ENCODE results near the gene TFPT.

TFPT gene

GRCh38 chr19:54121259-54121658 lies 5.8 kb upstream of the TFPT start:
- no peak for TF ChIP-seq CTCF (IDR thresholded peaks at IDR 0.05; ENCODE audit: insufficient read depth, low read depth, low read length, missing control alignments)
- DNase-seq (ENCODE audit: low read depth) = no peak
- no peak overlapping the region for H3K4me3 ChIP-seq (ENCODE audit: low read depth, low read length)

- H3K4me3 ChIP-seq (ENCODE audit: low read depth, low read length) = peak overlapping the region; percentile 76
- peak; percentile 72 for DNase-seq (ENCODE audit: low read depth)
- TF ChIP-seq CTCF (IDR thresholded peaks at IDR 0.05; ENCODE audit: insufficient read depth, low read depth, low read length, missing control alignments) = no peak
Observed at GRCh38 chr19:54114340-54115108, 933 bp downstream of the TFPT start.

- no peak overlapping the region for H3K4me3 ChIP-seq (ENCODE audit: low read depth, low read length)
- DNase-seq (ENCODE audit: low read depth) = no peak
- TF ChIP-seq CTCF (IDR thresholded peaks at IDR 0.05; ENCODE audit: insufficient read depth, low read depth, low read length, missing control alignments) = no peak
Observed at GRCh38 chr19:54109651-54110050, 5.8 kb downstream of the TFPT start.

DNA sequence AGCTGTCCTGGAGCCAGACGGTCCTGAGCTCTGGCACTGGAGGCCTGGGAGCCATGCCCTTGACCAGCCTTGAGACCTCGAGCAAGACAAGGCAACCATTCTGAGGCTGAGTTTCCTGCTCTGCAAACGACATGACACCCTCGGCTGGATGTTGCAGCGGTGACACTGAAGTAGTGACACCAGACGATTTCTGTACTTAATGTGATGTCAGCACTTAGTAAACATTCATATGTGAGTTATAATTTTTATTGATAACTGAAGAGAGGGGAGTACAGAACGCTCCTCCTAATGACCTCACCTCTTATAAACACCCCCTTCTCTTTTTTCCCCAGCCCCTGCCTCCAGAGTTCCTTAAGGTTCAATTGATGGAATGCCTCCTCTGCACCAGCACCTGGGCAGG lies 7.0 kb downstream of the TFPT start:
- TF ChIP-seq CTCF (IDR thresholded peaks at IDR 0.05; ENCODE audit: insufficient read depth, low read depth, low read length, missing control alignments) = no peak
- DNase-seq (ENCODE audit: low read depth) = peak; percentile 1
- no peak overlapping the region for H3K4me3 ChIP-seq (ENCODE audit: low read depth, low read length)

- TF ChIP-seq CTCF (IDR thresholded peaks at IDR 0.05; ENCODE audit: insufficient read depth, low read depth, low read length, missing control alignments) = no peak
- no peak overlapping the region for H3K4me3 ChIP-seq (ENCODE audit: low read depth, low read length)
- no peak for DNase-seq (ENCODE audit: low read depth)
Observed at GRCh38 chr19:54107876-54108490, 7.5 kb downstream of the TFPT start.

DNA sequence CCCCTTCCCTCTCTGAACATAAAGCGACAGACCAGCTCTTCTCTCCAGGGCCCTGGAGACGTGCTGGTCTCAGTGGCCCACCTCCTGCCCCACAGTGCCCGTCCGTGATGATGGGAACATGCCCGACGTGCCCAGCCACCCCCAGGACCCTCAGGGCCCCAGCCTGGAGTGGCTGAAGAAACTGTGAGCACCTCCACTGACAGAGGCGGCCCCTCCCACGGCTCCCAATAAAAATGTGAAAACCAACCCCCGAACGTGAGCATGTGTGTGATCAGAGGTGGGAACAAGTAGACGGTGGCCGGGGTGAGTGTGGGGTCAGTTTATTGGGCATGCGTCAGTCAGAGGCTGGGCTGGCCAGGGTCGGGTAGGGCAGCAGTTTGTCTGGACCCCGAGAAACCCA lies 8.7 kb downstream of the TFPT start:
- no peak overlapping the region for H3K4me3 ChIP-seq (ENCODE audit: low read depth, low read length)
- no peak for TF ChIP-seq CTCF (IDR thresholded peaks at IDR 0.05; ENCODE audit: insufficient read depth, low read depth, low read length, missing control alignments)
- peak; percentile 0 for DNase-seq (ENCODE audit: low read depth)
